HUES48 (cell line): ENCODE results near the gene BHLHE23.
"Not testable (repeated sequence)": the region's sequence is repeated elsewhere in the genome, so short reads cannot be mapped to it uniquely, and the experiment has no call there.

Source experiments
- H3K27ac ChIP-seq: one replicate; pipeline ENCODE4 v1.7.0; 2013; ENCODE audit warnings: low read depth, low read length, inconsistent platforms
- H3K27me3 ChIP-seq: 2 replicates; pipeline ENCODE4 v1.6.1; 2013; ENCODE audit warnings: mild to moderate bottlenecking, low read length; ENCODE audit not compliant: control insufficient read depth, insufficient read depth
- H3K36me3 ChIP-seq: 2 replicates; pipeline ENCODE4 v1.6.1; 2013; ENCODE audit warnings: low read length; ENCODE audit not compliant: control insufficient read depth, insufficient read depth
- H3K4me1 ChIP-seq: 2 replicates; pipeline ENCODE4 v1.6.1; 2013; ENCODE audit warnings: mild to moderate bottlenecking, low read length; ENCODE audit not compliant: control insufficient read depth, insufficient read depth
- H3K4me3 ChIP-seq: 2 replicates; pipeline ENCODE4 v1.5.1; 2013; ENCODE audit warnings: mild to moderate bottlenecking, low read depth, low read length
- H3K9ac ChIP-seq: 2 replicates; pipeline ENCODE4 v1.6.1; 2013; ENCODE audit warnings: mild to moderate bottlenecking, low read depth, low read length, moderate library complexity
- H3K9me3 ChIP-seq: 2 replicates; pipeline ENCODE4 v1.6.1; 2013; ENCODE audit warnings: low read length; ENCODE audit not compliant: control insufficient read depth, insufficient read depth

The BHLHE23 gene

DNA sequence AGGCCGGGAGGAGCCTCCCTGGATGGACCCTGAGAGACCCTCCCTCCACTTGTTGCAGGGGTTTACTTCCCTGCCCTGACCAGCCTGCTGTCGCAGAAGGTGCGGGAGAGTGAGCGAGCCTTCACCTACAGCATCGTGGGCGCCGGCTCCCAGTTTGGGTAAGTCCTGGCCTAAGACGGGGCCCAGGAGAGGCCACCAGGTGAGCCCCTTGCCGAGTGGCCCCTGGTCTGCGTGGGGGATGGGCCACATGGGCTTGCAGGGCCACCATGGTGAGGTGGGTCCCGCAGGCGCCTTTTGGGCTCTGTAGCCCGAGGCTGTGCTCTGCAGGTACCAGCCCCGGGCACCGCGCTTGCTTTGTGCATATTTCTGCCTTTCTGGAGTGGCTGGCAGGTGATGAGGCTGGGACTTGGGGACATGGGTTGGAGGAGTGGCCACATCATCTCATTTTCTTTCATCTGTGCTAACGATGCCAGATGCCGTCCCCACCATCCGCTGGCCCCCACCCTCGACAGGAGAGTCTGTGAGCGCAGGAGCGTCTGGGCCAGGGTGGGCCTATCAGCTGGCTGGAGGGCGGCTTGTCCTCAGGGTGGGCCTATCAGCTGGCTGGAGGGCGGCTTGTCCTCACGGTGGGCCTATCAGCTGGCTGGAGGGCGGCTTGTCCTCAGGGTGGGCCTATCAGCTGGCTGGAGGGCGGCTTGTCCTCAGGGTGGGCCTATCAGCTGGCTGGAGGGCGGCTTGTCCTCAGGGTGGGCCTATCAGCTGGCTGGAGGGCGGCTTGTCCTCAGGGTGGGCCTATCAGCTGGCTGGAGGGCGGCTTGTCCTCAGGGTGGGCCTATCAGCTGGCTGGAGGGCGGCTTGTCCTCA lies 46.1 kb downstream of the BHLHE23 start:
- not testable (repeated sequence) for H3K4me1 ChIP-seq, H3K9ac ChIP-seq, H3K4me3 ChIP-seq, H3K27ac ChIP-seq, H3K27me3 ChIP-seq, H3K9me3 ChIP-seq
- H3K36me3 ChIP-seq, result peaks cover 34% of the 10 kb centered on the region

DNA sequence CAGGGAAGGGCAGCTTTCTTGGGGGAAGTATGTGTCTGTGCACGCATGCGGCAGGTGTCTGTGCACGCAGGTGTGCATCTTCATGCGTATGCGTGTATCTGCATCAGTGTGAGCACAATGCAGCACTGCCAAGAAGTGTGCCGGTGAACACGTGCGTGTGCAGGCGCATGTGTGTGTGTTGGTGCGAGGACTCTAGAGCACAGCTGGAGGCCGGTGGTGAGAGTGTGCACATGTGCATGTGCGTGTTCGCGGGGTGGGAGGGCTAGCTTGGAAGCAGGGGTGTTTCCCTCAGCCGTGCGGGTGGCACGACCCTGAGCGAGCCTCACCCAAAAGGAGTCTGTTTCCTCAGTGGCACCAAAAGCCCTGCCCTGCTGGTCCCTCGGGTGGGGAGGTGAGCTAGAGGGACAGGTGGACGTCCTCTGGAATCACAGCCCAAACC lies 46.7 kb downstream of the BHLHE23 start:
- Histone ChIP-seq H3K36me3 (peaks cover 34% of the 10 kb centered on the region), H3K9ac (no peak overlapping the region), H3K4me1 (no peaks in the 10 kb centered on the region), H3K9me3 (no peaks in the 10 kb centered on the region), H3K27ac (no peak overlapping the region), H3K27me3 (no peaks in the 10 kb centered on the region), H3K4me3 (no peak overlapping the region)

DNA sequence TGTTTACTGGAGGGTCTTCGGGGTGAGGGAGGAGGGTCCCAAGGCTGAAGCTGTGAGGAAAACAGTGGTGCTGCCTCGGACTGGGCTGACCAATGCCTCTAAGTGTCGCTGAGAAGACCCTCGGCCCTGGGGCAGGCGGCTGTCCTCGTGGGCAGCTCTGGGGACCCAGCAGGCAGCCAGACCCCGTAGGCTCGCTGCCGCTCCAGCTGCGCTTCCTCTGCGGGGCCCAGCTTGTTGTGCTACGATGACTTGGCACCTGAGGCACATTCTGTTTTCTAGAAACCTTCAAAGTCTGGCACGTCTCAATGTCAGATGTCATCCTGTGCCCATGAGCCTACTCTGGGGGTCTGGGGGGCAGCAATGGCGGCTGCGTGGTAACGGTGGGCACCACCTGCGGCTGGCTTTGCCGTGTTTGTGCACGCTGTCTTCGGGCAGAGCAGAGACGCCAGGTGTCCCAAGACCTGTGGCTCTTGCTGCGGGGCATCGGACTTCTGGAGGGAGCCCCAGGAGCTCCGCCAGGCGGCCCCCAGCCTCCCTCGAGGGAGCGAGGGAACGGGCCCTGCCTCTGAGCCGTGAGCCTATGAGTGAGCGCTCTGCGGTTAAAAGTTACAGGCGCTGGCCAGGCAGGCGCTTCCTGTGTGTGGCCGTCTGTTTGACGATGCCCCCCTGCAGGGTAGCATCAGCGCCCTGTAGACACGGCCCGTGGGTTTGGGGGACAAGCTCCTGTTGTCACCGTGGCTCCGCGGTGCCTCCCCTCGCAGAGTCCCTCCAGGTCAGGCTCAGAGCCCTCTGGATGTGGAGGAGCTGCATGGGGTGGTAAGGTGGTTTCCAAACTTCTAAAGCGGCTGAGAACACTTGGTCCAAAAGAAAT lies 47.4 kb downstream of the BHLHE23 start:
- Histone ChIP-seq H3K27me3 (no peaks in the 10 kb centered on the region), H3K9me3 (no peaks in the 10 kb centered on the region), H3K36me3 (peaks cover 34% of the 10 kb centered on the region), H3K4me3 (no peak overlapping the region), H3K4me1 (peaks cover 6% of the 10 kb centered on the region), H3K9ac (no peak overlapping the region), H3K27ac (no peak overlapping the region)

DNA sequence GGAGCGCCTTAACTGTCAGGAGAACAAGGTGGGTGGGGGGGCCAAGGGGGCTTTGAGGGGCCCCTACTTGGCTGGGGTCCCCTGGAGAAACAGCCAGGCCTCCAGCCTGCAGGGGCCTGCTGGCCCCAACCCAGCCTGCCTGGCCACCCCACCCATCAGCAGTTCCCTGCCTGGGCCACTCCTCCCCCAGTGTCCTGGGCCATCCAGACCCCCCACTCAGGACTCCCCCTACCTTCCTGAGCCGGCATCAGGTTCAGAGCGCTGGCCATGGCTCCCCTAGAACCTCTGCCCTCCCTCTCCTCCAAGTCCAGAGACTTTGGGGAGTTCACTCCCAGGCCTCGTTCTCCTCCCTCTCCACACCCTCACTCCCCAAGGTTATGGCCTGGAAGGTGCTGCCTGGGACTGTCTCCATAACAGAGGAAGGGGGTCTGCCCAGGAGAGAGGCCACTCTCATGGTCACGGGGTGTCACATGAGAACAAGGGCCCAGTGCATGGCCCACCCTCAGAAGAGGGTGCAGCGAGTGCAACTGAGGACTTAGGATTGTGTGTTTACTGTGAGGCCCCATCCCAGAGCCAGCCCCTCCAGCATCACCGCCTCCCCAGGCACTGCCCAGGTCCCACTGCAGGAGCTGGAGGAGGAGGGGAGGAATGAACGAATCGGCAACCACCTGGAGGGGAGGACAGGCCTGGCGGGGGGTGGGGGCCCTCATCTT lies 48.2 kb downstream of the BHLHE23 start:
- H3K27me3 ChIP-seq, result no peaks in the 10 kb centered on the region
- H3K36me3 ChIP-seq, result peaks cover 33% of the 10 kb centered on the region
- H3K27ac ChIP-seq, result no peak overlapping the region
- H3K4me1 ChIP-seq, result peaks cover 10% of the 10 kb centered on the region
- no peak overlapping the region for H3K9ac ChIP-seq
- H3K9me3 ChIP-seq, result no peaks in the 10 kb centered on the region
- H3K4me3 ChIP-seq, result no peak overlapping the region

DNA sequence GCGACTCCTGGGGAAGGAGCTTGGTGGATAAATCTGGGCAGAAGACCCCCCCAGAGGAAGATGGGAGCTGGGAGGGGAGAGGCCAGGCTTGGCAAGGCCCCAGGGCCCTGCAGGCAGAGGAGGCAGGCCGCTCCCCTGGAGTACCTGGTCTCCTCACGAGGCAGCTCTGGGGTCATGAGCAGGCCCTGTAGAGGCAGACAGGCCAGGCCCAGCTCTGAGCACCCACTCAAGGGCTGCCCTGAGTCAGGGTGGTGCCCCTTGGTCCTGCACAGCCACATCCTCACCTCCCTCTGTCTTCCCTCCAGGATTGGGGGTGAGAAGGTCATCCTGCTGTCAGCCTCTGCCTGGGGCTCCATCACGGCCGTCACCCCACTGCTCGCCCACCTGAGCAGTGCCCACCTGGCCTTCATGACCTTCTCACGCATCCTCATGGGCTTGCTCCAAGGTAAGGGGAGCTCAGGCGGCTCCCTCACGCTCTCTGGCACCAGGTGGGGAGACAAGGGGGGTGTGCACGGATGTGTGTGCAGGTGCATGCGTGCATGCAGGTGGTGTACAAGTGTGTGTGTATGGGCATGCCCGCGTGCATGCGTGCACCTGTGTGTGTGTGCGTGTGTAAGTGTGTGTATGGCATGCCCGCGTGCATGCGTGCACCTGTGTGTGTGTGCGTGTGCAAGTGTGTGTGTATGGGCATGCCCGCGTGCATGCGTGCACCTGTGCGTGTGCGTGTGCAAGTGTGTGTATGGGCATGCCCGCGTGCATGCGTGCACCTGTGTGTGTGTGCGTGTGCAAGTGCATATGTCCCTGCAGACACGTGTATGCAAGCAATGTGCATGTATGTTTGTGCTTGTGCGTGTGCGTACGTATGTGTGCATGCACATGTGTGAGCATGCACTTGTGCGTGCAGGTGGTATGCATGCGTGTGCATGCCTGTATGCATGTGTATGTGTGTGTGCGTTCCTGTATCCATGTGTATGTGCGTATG lies 49.3 kb downstream of the BHLHE23 start:
- Histone ChIP-seq H3K36me3 (peaks cover 22% of the 10 kb centered on the region), H3K4me3 (no peak overlapping the region), H3K4me1 (peaks cover 16% of the 10 kb centered on the region), H3K9ac (no peak overlapping the region), H3K27me3 (no peaks in the 10 kb centered on the region), H3K9me3 (no peaks in the 10 kb centered on the region), H3K27ac (no peak overlapping the region)

DNA sequence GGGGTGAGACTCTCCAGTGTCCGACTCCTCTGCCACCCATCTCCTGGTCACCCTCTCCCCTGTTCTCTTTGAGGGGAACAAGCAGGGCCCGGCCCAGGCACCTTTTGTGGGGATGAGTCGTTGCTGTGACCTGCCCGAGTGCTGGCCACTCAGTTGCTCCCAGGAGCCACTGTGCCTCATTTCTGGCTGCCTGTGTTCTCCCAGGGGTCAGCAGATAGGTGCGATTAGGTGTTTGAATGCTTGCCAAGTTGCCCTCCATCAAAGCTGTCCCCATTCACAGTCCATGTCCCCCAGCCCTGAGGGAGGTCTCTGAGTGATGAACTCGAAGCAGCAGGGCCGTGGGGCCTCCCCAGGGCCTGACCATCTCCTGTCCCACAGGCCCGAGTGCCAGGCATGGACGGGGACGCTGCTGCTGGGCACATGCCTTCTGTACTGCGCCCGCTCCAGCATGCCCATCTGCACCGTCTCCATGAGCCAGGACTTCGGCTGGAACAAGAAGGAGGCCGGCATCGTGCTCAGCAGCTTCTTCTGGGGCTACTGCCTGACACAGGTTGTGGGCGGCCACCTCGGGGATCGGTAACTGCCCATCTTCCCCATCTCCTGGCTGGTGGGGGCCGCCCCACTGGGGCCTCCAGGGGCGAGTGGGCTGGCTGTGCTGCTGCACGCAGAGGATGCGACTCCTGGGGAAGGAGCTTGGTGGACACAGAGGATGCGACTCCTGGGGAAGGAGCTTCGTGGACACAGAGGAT lies 50.2 kb downstream of the BHLHE23 start:
- Histone ChIP-seq H3K4me3 (no peak overlapping the region), H3K9me3 (no peaks in the 10 kb centered on the region), H3K4me1 (peaks cover 20% of the 10 kb centered on the region), H3K27ac (no peak overlapping the region), H3K9ac (no peak overlapping the region), H3K27me3 (no peaks in the 10 kb centered on the region), H3K36me3 (peaks cover 16% of the 10 kb centered on the region)
